Lower leg skin (tissue), 4 donors: ENCODE measurements around the gene SPINDOC. TPM values are rescaled to one million over a fixed set of nuclear protein-coding genes. Genes with fewer than 3 reads are reported as not detected.
A peak's percentile ranks its signal among the peaks of the same experiment; 100 is the strongest.
"Not testable (repeated sequence)": the region's sequence is repeated elsewhere in the genome, so short reads cannot be mapped to it uniquely, and the experiment has no call there.

Experiments used
- DNase-seq, 2 donors: peaks; one replicate each; pipeline ENCODE4 v3.0.0-alpha.2; 2019; ENCODE audit warnings: low spot score in 2 of 2
- H3K4me3 ChIP-seq: fragments of 200-600 bp; sonication (generic); 2 replicates; pipeline ENCODE4 v1.5.1; 2017; ENCODE audit warnings: mild to moderate bottlenecking, low read depth; ENCODE audit not compliant: poor library complexity, severe bottlenecking
- POLR2A ChIP-seq, 2 donors: fragments of 450-650 bp; IDR thresholded peaks; one replicate each; pipeline ENCODE4 v1.6.1; 2016 to 2017; ENCODE audit warnings: antibody characterized with exemption in 2 of 2, mild to moderate bottlenecking in 1 of 2, moderate library complexity in 1 of 2
- WGBS, 2 donors: methylation state at CpG; one replicate each; pipeline ENCODE4 v1.1.5; 2018; 5-methylcytosine and 5-hydroxymethylcytosine counted together
- intact Hi-C: fragments of 100-400 bp; cut with DNase I; formaldehyde crosslinking; loops from one replicate; pipeline ENCODE4 v1.15.0; 2023; ENCODE audit warnings: low total_unique reads
- total RNA-seq, 4 donors: library from RNA; depleted of rRNA; stranded (reverse); fragments of >200 nt; gene quantifications; one replicate each; pipeline ENCODE4 v1.1.0, GENCODE V29; 2016
- TF ChIP-seq, protein P1 (sequence below), 3 donors: fragments of 450-650 bp; IDR thresholded peaks; one replicate each; pipeline ENCODE4 v1.5.1; 2016; ENCODE audit warnings: antibody characterized with exemption in 3 of 3, mild to moderate bottlenecking in 3 of 3, moderate library complexity in 2 of 3

SPINDOC gene
- total RNA-seq, 4 donors from 2014 or later, result 5.1 to 8.3 (median 6.0) TPM

DNA sequence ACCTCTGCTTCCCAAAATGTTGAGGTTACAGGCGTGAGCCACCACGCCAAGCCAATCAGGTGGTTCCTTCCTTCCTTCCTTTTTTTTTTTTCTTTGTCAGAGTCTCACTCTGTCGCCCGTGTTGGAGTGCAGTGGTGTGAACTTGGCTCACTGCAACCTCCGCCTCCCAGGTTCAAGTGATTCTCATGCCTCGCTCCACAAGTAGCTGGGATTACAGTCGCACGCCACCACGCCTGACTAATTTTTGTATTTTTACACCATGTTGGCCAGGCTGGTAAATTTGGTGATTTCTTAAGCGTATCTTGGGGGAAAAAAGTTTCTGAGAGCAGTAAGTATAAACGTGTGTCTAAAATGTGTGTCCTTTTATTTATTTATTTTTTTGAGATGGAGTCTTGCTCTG is 18.2 kb upstream of the SPINDOC start:
- intact Hi-C loops, result no loop called here
- DNase-seq, result no peak
- TF ChIP-seq, protein P1, sequence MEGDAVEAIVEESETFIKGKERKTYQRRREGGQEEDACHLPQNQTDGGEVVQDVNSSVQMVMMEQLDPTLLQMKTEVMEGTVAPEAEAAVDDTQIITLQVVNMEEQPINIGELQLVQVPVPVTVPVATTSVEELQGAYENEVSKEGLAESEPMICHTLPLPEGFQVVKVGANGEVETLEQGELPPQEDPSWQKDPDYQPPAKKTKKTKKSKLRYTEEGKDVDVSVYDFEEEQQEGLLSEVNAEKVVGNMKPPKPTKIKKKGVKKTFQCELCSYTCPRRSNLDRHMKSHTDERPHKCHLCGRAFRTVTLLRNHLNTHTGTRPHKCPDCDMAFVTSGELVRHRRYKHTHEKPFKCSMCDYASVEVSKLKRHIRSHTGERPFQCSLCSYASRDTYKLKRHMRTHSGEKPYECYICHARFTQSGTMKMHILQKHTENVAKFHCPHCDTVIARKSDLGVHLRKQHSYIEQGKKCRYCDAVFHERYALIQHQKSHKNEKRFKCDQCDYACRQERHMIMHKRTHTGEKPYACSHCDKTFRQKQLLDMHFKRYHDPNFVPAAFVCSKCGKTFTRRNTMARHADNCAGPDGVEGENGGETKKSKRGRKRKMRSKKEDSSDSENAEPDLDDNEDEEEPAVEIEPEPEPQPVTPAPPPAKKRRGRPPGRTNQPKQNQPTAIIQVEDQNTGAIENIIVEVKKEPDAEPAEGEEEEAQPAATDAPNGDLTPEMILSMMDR (IDR thresholded peaks at IDR 0.05), result no peak
- no peak for TF ChIP-seq POLR2A (IDR thresholded peaks at IDR 0.05)
- 85 to 88% methylated on average over 11 of the region's 11 CpGs for WGBS, 2 donors
- no peak overlapping the region for H3K4me3 ChIP-seq

DNA sequence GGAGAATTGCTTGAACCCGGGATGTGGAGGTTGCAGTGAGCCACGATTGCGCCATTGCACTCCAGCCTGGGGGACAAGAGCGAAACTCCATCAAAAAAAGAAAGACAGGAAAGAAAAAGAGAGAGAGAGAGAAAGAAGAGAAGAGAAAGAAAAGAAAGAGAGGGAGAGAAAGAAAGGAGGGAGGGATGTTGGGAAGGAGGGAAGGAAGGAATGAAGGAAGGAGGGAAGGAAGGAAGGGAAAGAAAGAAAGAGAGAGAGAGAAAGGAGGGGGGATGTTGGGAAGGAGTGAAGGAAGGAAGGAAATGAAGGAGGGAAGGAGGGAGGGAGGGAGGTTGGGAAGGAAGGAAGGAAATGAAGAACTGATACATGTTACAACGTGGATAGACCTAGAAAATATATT is 12.3 kb upstream of the SPINDOC start:
- no peak for TF ChIP-seq POLR2A (IDR thresholded peaks at IDR 0.05)
- TF ChIP-seq, protein P1 (IDR thresholded peaks at IDR 0.05), result no peak
- DNase-seq, result no peak
- intact Hi-C loops, result no loop called here
- no peak overlapping the region for H3K4me3 ChIP-seq
- 85 to 89% methylated on average over 5 of the region's 5 CpGs for WGBS, 2 donors

DNA sequence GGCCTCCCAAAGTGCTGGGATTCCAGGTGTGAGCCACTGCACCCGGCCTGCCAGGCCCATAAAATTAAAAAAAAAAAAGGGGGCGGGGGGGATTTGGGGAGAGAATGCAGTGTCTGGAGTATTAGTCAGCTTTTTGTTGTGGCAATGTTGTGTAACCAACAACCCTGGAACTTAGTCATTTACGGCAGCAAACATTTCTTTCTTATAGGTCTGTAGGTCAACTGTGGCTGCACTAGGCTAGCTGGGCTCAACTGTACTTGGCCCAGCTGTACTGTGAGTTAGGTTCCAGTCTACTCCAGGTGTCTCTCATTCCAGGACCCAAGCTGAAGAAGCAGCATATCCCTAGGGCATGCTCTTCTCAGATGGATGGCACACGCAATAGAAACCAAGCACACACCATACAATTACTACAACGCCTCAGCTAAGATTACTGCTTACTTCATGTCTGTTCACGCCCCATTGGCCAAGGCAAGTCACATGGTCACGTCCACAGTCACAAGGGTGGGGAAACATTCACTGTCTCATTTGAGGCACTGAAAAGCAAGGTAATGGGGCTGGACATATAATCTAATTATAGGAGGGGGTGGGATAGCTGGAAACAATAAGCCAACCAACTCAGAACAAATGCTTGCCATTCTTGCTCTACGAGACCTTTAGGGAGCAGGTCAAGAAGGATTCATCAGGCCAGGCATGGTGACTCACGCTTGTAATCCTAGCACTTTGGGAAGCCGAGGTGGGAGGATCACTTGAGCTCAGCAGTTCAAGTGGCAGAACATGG is 10.4 kb upstream of the SPINDOC start:
- WGBS, 2 donors, result 54 to 62% methylated on average over 10 of the region's 10 CpGs
- H3K4me3 ChIP-seq, result no peak overlapping the region
- TF ChIP-seq, protein P1 (IDR thresholded peaks at IDR 0.05), result no peak
- TF ChIP-seq POLR2A (IDR thresholded peaks at IDR 0.05), result no peak
- peak in 1 of 2 donors; percentile 39 for DNase-seq
- intact Hi-C loops, result no loop called here

DNA sequence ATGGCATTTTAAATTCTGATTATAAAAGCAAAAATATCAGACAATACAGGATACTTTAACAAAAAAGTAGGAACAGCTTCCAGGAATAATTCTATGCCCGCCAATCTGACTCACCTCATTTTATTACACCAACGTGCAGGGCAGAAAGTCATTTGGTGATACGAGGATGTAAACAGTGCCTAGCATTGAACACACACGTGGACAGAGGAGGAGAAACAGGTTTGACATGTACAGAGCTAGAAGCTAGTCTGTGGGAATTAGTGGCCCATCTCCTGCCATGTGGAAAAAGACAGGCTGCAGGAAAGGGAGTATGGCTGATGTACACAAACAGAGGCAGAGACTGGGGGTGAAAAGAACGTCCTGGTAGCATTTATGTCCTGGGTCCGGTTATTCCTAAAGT is 9.0 kb upstream of the SPINDOC start:
- WGBS, 2 donors, result 41 to 56% methylated on average over 6 of the region's 6 CpGs
- DNase-seq, result peak in 1 of 2 donors; percentile 48
- no peak for TF ChIP-seq POLR2A (IDR thresholded peaks at IDR 0.05)
- TF ChIP-seq, protein P1 (IDR thresholded peaks at IDR 0.05), result no peak
- H3K4me3 ChIP-seq, result no peak overlapping the region
- intact Hi-C loops, result no loop called here

DNA sequence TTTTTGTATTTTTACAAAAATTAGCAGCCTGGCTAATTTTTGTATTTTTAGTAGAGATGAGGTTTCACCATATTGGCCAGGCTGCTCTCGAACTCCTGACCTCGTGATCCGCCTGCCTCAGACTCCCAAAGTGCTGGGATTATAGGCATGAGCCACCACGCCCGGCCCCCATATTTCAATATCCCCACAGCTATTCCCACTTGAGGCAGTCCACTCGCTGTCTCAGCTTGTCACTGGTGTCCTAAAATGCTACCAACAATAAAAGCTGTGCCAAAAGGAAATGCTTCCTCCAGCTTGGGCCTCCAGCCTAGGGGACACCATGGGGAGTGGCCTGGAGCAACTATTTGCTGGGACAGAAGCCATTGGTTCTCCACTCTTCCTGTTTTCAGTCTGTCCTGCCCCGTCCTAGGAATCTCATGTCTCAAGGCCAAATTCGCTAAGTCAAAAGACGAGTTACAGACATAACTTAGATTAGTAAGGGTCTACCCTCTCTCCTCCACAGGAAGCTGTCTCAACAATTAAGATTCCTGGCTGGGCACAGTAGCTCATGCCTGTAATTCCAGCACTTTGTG is 7.3 kb upstream of the SPINDOC start:
- DNase-seq, result no peak

DNA sequence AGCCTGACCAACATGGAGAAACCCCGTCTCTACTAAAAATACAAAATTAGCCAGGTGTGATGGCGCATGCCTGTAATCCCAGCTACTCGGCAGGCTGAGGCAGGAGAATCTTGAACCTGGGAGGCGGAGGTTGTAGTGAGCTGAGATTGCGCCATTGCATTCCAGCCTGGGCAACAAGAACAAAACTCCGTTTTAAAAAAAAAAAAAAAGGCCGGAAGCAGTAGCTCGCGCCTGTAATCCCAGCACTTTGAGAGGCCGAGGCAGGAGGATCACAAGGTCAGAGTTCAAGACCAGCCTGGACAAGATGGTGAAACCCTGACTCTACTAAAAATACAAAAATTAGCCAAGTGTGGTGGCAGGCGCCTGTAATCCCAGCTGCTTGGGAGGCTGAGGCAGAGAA is 2.9 kb upstream of the SPINDOC start:
- intact Hi-C loops, H3K4me3 ChIP-seq: not testable (repeated sequence)

More for the DNA sequence above, 7.3 kb upstream of the SPINDOC start:
- intact Hi-C loops, result no loop called here
- H3K4me3 ChIP-seq, result no peak overlapping the region
- TF ChIP-seq, protein P1 (IDR thresholded peaks at IDR 0.05), result no peak
- TF ChIP-seq POLR2A (IDR thresholded peaks at IDR 0.05), result no peak
- whole genome bisulfite sequencing, 2 donors, result 78% methylated on average over 9 of the region's 9 CpGs

More for the DNA sequence above, 2.9 kb upstream of the SPINDOC start:
- not testable (repeated sequence) for DNase-seq
- 82 to 88% methylated on average over 11 of the region's 11 CpGs for WGBS, 2 donors
